Smooth muscle cell of the brain vasculature (primary cell): ENCODE results near the gene TARS1.

Experiments
- DNase-seq: peaks from one replicate; pipeline ENCODE4 v3.0.0-alpha.2; 2012; ENCODE audit warnings: low read depth, low spot score

Gene TARS1

GRCh38 chr5:33439905-33440481 lies 772 bp upstream of the TARS1 start:
- no peak for DNase-seq

GRCh38 chr5:33441241-33442177 lies 744 bp downstream of the TARS1 start:
- DNase-seq, result no peak

- no peak for DNase-seq
Measured at GRCh38 chr5:33444542-33444941, 3.8 kb downstream of the TARS1 start.

- no peak for DNase-seq
Measured at GRCh38 chr5:33445798-33446197, 5.0 kb downstream of the TARS1 start.

GRCh38 chr5:33448118-33448517 lies 7.4 kb downstream of the TARS1 start:
- no peak for DNase-seq

- no peak for DNase-seq
Measured at GRCh38 chr5:33457126-33457525, 16.4 kb downstream of the TARS1 start.

- no peak for DNase-seq
Measured at GRCh38 chr5:33457817-33458216, 17.1 kb downstream of the TARS1 start.

- DNase-seq, result no peak
Measured at GRCh38 chr5:33460210-33460609, 19.4 kb downstream of the TARS1 start.

- no peak for DNase-seq
Measured at GRCh38 chr5:33462456-33462855, 21.7 kb downstream of the TARS1 start.

- no peak for DNase-seq
Measured at GRCh38 chr5:33465120-33465519, 24.4 kb downstream of the TARS1 start.

- no peak for DNase-seq
Measured at GRCh38 chr5:33468775-33469435, 28.1 kb downstream of the TARS1 start.

- peak; percentile 53 for DNase-seq
Measured at GRCh38 chr5:33470544-33470943, 29.8 kb downstream of the TARS1 start.

GRCh38 chr5:33472805-33473409 lies 32.1 kb downstream of the TARS1 start:
- no peak for DNase-seq

GRCh38 chr5:33474004-33474403 lies 33.2 kb downstream of the TARS1 start:
- DNase-seq, result no peak

- no peak for DNase-seq
Measured at GRCh38 chr5:33474931-33475499, 34.2 kb downstream of the TARS1 start.

GRCh38 chr5:33475706-33476105 lies 34.9 kb downstream of the TARS1 start:
- DNase-seq, result no peak

GRCh38 chr5:33476992-33477391 lies 36.2 kb downstream of the TARS1 start:
- DNase-seq, result no peak

- DNase-seq, result no peak
Measured at GRCh38 chr5:33477816-33478215, 37.1 kb downstream of the TARS1 start.

- no peak for DNase-seq
Measured at GRCh38 chr5:33479311-33479710, 38.5 kb downstream of the TARS1 start.

GRCh38 chr5:33480876-33481275 lies 40.1 kb downstream of the TARS1 start:
- no peak for DNase-seq

GRCh38 chr5:33482335-33482734 lies 41.6 kb downstream of the TARS1 start:
- DNase-seq, result no peak

GRCh38 chr5:33487236-33487635 lies 46.5 kb downstream of the TARS1 start:
- DNase-seq, result no peak
